ENCODE results near the gene LEPROT. TPM values are rescaled to one million over a fixed set of nuclear protein-coding genes. Genes with fewer than 3 reads are reported as not detected.

LEPROT gene
- polyA plus RNA-seq, 1 donor (not counting 4 experiments of a cell fraction or from before 2014, with no cell fraction given), result 82.5 TPM

DNA sequence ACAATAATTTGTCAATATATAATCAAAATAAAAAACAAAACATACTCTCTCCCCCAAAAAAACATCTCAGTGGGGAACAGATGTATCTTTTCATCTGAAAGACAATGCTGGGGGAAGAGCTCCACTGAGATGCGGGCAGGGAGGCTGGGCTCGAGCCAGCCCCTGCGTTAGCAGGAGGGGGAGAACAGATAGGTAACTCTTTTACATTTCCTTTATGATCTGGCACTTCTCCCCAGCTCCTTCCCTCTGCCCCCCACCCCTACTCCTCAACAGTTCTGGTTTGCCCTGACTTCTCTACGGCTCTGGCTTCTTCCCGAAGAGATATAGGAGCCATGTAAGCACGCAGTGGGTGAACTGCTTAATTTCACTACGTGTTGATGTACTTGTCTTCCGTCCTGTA is 12.4 kb downstream of the LEPROT start:
- Histone ChIP-seq H3K9ac (ENCODE audit: control insufficient read depth, extremely low read depth, insufficient read depth, low read length) (no peak overlapping the region), H3K4me3 (ENCODE audit: control insufficient read depth in 2 of 3, extremely low read depth in 1 of 3, insufficient read depth in 2 of 3, low read depth in 1 of 3, low read length in 3 of 3) (no peak overlapping the region), H3K9me3 (ENCODE audit: control insufficient read depth, low read depth, low read length) (no peaks in the 10 kb centered on the region), H3K27ac (ENCODE audit: control insufficient read depth, insufficient read depth, low read length) (no peak overlapping the region), H3K27me3 (ENCODE audit: control insufficient read depth, extremely low read depth, insufficient read depth, low read length) (no peaks in the 10 kb centered on the region), H3K9me1 (ENCODE audit: control insufficient read depth, extremely low read depth, insufficient read depth, low read length) (no peaks in the 10 kb centered on the region), H4K20me1 (ENCODE audit: control insufficient read depth, extremely low read depth, insufficient read depth, low read length) (no peaks in the 10 kb centered on the region), H3K36me3 (ENCODE audit: control insufficient read depth in 2 of 2, extremely low read depth in 1 of 2, insufficient read depth in 2 of 2, low read length in 2 of 2) (peaks cover 6 to 11% of the 10 kb centered on the region in 2 experiments), H2AFZ (ENCODE audit: control insufficient read depth, low read length) (no peak overlapping the region), H3K79me2 (ENCODE audit: control insufficient read depth, insufficient read depth, low read length) (peaks cover 13% of the 10 kb centered on the region), H3K4me2 (ENCODE audit: control insufficient read depth, extremely low read depth, insufficient read depth, low read depth, low read length) (no peak overlapping the region), H3K4me1 (ENCODE audit: control insufficient read depth, extremely low read depth, insufficient read depth, low read length) (peaks cover 38% of the 10 kb centered on the region)
- TF ChIP-seq EZH2 (IDR thresholded peaks at IDR 0.05; ENCODE audit: low read length), result no peak
- TF ChIP-seq, protein P1, sequence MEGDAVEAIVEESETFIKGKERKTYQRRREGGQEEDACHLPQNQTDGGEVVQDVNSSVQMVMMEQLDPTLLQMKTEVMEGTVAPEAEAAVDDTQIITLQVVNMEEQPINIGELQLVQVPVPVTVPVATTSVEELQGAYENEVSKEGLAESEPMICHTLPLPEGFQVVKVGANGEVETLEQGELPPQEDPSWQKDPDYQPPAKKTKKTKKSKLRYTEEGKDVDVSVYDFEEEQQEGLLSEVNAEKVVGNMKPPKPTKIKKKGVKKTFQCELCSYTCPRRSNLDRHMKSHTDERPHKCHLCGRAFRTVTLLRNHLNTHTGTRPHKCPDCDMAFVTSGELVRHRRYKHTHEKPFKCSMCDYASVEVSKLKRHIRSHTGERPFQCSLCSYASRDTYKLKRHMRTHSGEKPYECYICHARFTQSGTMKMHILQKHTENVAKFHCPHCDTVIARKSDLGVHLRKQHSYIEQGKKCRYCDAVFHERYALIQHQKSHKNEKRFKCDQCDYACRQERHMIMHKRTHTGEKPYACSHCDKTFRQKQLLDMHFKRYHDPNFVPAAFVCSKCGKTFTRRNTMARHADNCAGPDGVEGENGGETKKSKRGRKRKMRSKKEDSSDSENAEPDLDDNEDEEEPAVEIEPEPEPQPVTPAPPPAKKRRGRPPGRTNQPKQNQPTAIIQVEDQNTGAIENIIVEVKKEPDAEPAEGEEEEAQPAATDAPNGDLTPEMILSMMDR (optimal IDR thresholded peaks at IDR 0.05 in 1 of 3, IDR thresholded peaks at IDR 0.05 in 1 of 3, conservative IDR thresholded peaks at IDR 0.05 in 1 of 3; ENCODE audit: extremely low read depth in 1 of 3, insufficient read depth in 2 of 3, low read length in 3 of 3), result no peak
- DNase-seq (ENCODE audit: low read depth, low spot score) (no peak), FAIRE-seq (no peak)
- dilution Hi-C loops (cut with MboI; ENCODE audit: extremely low pct_ligation_motif_present, low sequenced_read_pairs), result no loop called here

DNA sequence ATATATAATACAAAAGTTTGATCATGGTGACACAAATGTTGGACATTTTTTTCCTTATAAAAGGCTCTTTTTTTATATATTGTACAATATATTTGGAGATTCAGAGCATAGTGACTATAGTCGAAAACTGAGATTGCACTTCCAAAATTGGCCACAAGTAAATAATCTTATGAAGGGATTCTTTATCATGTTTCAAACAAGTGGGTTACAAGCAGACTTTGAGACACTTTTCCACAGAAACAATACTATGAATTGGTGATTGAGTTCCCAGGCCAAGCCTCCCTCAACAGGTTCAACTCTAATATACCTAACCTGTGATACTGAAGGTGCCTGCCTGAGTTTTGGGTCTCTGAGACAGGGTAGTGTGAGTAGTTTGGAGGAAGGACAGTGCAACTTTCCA is 13.8 kb downstream of the LEPROT start:
- dilution Hi-C loops (cut with MboI; ENCODE audit: extremely low pct_ligation_motif_present, low sequenced_read_pairs), result no loop called here
- Histone ChIP-seq H3K36me3 (ENCODE audit: control insufficient read depth in 2 of 2, extremely low read depth in 1 of 2, insufficient read depth in 2 of 2, low read length in 2 of 2) (peaks cover 2 to 11% of the 10 kb centered on the region in 2 experiments), H3K9ac (ENCODE audit: control insufficient read depth, extremely low read depth, insufficient read depth, low read length) (no peak overlapping the region), H3K4me2 (ENCODE audit: control insufficient read depth, extremely low read depth, insufficient read depth, low read depth, low read length) (no peak overlapping the region), H3K4me3 (ENCODE audit: control insufficient read depth in 2 of 3, extremely low read depth in 1 of 3, insufficient read depth in 2 of 3, low read depth in 1 of 3, low read length in 3 of 3) (no peak overlapping the region), H3K9me3 (ENCODE audit: control insufficient read depth, low read depth, low read length) (no peaks in the 10 kb centered on the region), H3K27ac (ENCODE audit: control insufficient read depth, insufficient read depth, low read length) (peak overlapping the region; percentile 53), H2AFZ (ENCODE audit: control insufficient read depth, low read length) (no peak overlapping the region), H4K20me1 (ENCODE audit: control insufficient read depth, extremely low read depth, insufficient read depth, low read length) (no peaks in the 10 kb centered on the region), H3K4me1 (ENCODE audit: control insufficient read depth, extremely low read depth, insufficient read depth, low read length) (peaks cover 36% of the 10 kb centered on the region), H3K9me1 (ENCODE audit: control insufficient read depth, extremely low read depth, insufficient read depth, low read length) (no peaks in the 10 kb centered on the region), H3K27me3 (ENCODE audit: control insufficient read depth, extremely low read depth, insufficient read depth, low read length) (no peaks in the 10 kb centered on the region), H3K79me2 (ENCODE audit: control insufficient read depth, insufficient read depth, low read length) (peaks cover 11% of the 10 kb centered on the region)
- DNase-seq (ENCODE audit: low read depth, low spot score) (no peak), FAIRE-seq (peak; percentile 13)
- no peak for TF ChIP-seq EZH2 (IDR thresholded peaks at IDR 0.05; ENCODE audit: low read length)
- TF ChIP-seq, protein P1 (optimal IDR thresholded peaks at IDR 0.05 in 1 of 3, IDR thresholded peaks at IDR 0.05 in 1 of 3, conservative IDR thresholded peaks at IDR 0.05 in 1 of 3; ENCODE audit: extremely low read depth in 1 of 3, insufficient read depth in 2 of 3, low read length in 3 of 3), result peak in 1 of 3 experiments; percentile 2
